NCI-H2227 treated with DMSO at 0.1 percent for 48 hours (cell line): ENCODE results near the gene FAM149A.

Source experiments
- DNase-seq: peaks from one replicate; lab custom pipeline; 2025; lab: John Stamatoyannopoulos, UW

The FAM149A gene

GRCh38 chr4:186104114-186104889 lies at the start of gene FAM149A:
Gene FAM149A, plus strand, starts transcription at chr4:186104704.
- no peak for DNase-seq

GRCh38 chr4:186058253-186058979 lies 46.1 kb upstream of the FAM149A start:
- no peak for DNase-seq

- no peak for DNase-seq
These were observed 45.6 kb upstream of the FAM149A start for GRCh38 chr4:186058980-186059316.

- DNase-seq = no peak
These were observed 42.6 kb upstream of the FAM149A start for GRCh38 chr4:186061921-186062320.

GRCh38 chr4:186067757-186068385 lies 36.6 kb upstream of the FAM149A start:
- peak; percentile 26 for DNase-seq

- no peak for DNase-seq
These were observed 35.7 kb upstream of the FAM149A start, which contains the start of gene TLR3 for GRCh38 chr4:186068581-186069348. Gene TLR3, plus strand, starts transcription at chr4:186069156. Its CDS starts 7,464 bp downstream, at chr4:186076620.

- DNase-seq = no peak
These were observed 34.8 kb upstream of the FAM149A start for GRCh38 chr4:186069729-186070128.

- DNase-seq = no peak
These were observed 32.0 kb upstream of the FAM149A start for GRCh38 chr4:186072516-186072915.

- no peak for DNase-seq
These were observed 30.3 kb upstream of the FAM149A start for GRCh38 chr4:186074189-186074588.

GRCh38 chr4:186078981-186079638 lies 25.4 kb upstream of the FAM149A start:
- DNase-seq = peak; percentile 14

GRCh38 chr4:186079694-186080093 lies 24.8 kb upstream of the FAM149A start:
- DNase-seq = no peak

GRCh38 chr4:186081202-186081807 lies 23.2 kb upstream of the FAM149A start:
- no peak for DNase-seq

GRCh38 chr4:186082221-186082620 lies 22.3 kb upstream of the FAM149A start:
- DNase-seq = no peak

- no peak for DNase-seq
These were observed 16.0 kb upstream of the FAM149A start for GRCh38 chr4:186088523-186088922.

GRCh38 chr4:186092296-186092695 lies 12.2 kb upstream of the FAM149A start:
- no peak for DNase-seq

GRCh38 chr4:186095406-186095805 lies 9.1 kb upstream of the FAM149A start:
- no peak for DNase-seq

GRCh38 chr4:186096681-186097165 lies 7.8 kb upstream of the FAM149A start:
- DNase-seq = no peak

- DNase-seq = no peak
These were observed 7.1 kb upstream of the FAM149A start for GRCh38 chr4:186097386-186097785.

GRCh38 chr4:186102931-186103330 lies 1.6 kb upstream of the FAM149A start:
- no peak for DNase-seq

- DNase-seq = no peak
These were observed 564 bp downstream of the FAM149A start for GRCh38 chr4:186104890-186105646.
